ENCODE measurements around the gene METTL8. TPM values are rescaled to one million over a fixed set of nuclear protein-coding genes. Genes with fewer than 3 reads are reported as not detected.
"Not testable (repeated sequence)": the region's sequence is repeated elsewhere in the genome, so short reads cannot be mapped to it uniquely, and the experiment has no call there.

METTL8 gene
- polyA plus RNA-seq, 3 donors from 2014 or later: 11.0 to 21.2 (median 11.3) TPM

GRCh38 chr2:171383134-171383533 is 50.7 kb downstream of the METTL8 start:
- Mint-ChIP-seq H3K4me1 (peaks cover 2 to 15% of the 10 kb centered on the region in 2 donors), H3K36me3 (peaks cover 12 to 22% (median 20%) of the 10 kb centered on the region in 3 donors), H3K9me3 (peaks cover 2 to 29% (median 10%) of the 10 kb centered on the region in 6 donors), H3K27ac (no peak overlapping the region), H3K27me3 (ENCODE audit: low read depth in 3 of 3) (no peaks in the 10 kb centered on the region), H3K4me3 (no peak overlapping the region)
- no peak for DNase-seq

DNA sequence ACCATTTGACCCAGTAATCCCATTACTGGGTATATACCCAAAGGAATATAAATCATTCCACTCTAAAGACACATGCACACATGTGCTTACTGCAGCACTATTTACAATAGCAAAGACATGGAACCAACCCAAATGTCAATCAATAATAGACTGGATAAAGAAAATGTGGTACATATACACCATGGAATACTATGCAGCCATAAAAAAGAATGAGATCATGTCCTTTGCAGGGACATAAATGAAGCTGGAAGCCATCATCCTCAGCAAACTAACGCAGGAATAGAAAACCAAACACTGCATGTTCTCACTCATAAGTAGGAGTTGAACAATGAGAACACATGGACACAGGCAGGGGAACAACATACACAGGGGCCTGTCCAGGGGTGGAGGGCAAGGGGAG is 51.6 kb downstream of the METTL8 start:
- Mint-ChIP-seq H3K9me3 (peaks cover 2 to 39% (median 19%) of the 10 kb centered on the region in 6 donors), H3K36me3 (peaks cover 19 to 30% (median 29%) of the 10 kb centered on the region in 3 donors), H3K4me1 (peaks cover 7 to 24% of the 10 kb centered on the region in 2 donors)
- DNase-seq; H3K4me3 Mint-ChIP-seq; H3K27ac Mint-ChIP-seq; H3K27me3 Mint-ChIP-seq (ENCODE audit: low read depth in 3 of 3): not testable (repeated sequence)

GRCh38 chr2:171377852-171378251 is 55.9 kb downstream of the METTL8 start:
- peaks cover 8 to 24% of the 10 kb centered on the region in 2 donors for H3K4me1 Mint-ChIP-seq
- not testable (repeated sequence) for DNase-seq; H3K27me3 Mint-ChIP-seq (ENCODE audit: low read depth in 3 of 3); H3K4me3 Mint-ChIP-seq; H3K27ac Mint-ChIP-seq
- H3K9me3 Mint-ChIP-seq: peaks cover 2 to 57% (median 28%) of the 10 kb centered on the region in 6 donors
- H3K36me3 Mint-ChIP-seq: peaks cover 39 to 58% (median 42%) of the 10 kb centered on the region in 3 donors

- H3K27me3 Mint-ChIP-seq (ENCODE audit: low read depth in 3 of 3): no peaks in the 10 kb centered on the region
- H3K36me3 Mint-ChIP-seq: peaks cover 9 to 19% (median 19%) of the 10 kb centered on the region in 3 donors
- H3K9me3 Mint-ChIP-seq: peaks cover 5 to 19% (median 14%) of the 10 kb centered on the region in 6 donors
- no peak overlapping the region for H3K27ac Mint-ChIP-seq
- DNase-seq: no peak
- H3K4me3 Mint-ChIP-seq: no peak overlapping the region
- H3K4me1 Mint-ChIP-seq: no peaks in the 10 kb centered on the region
Observed at GRCh38 chr2:171367692-171368091, 66.1 kb downstream of the METTL8 start.

GRCh38 chr2:171365778-171366177 is 68.0 kb downstream of the METTL8 start:
- H3K36me3 Mint-ChIP-seq: peaks cover 9 to 19% (median 19%) of the 10 kb centered on the region in 3 donors
- H3K9me3 Mint-ChIP-seq: peaks cover 5 to 19% (median 14%) of the 10 kb centered on the region in 6 donors
- no peaks in the 10 kb centered on the region for H3K4me1 Mint-ChIP-seq
- no peak overlapping the region for H3K27ac Mint-ChIP-seq
- H3K27me3 Mint-ChIP-seq (ENCODE audit: low read depth in 3 of 3): no peaks in the 10 kb centered on the region
- DNase-seq: no peak
- no peak overlapping the region for H3K4me3 Mint-ChIP-seq

DNA sequence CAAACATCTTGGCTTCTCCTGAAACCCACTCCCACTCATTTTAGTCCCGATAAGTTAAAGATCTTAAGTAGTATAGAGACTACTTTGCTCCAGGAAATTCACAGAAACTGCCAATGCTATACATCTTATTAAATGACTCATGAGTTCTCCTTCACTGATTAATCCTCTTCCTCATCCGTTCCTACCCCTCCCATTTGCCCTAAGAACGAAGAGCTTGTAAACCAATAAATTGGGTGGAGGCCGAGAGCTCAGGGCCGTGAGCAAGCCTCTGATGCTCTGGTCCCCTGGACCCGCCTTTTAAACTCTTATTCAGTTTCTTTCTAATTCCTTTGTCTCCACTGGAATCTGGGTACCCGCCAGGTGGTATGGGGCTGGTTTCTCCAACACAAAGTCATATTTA is 68.6 kb downstream of the METTL8 start:
- Mint-ChIP-seq H3K4me1 (no peaks in the 10 kb centered on the region), H3K27ac (no peak overlapping the region), H3K27me3 (ENCODE audit: low read depth in 3 of 3) (no peaks in the 10 kb centered on the region), H3K36me3 (peaks cover 9 to 19% (median 19%) of the 10 kb centered on the region in 3 donors), H3K9me3 (peaks cover 5 to 19% (median 14%) of the 10 kb centered on the region in 6 donors), H3K4me3 (no peak overlapping the region)
- DNase-seq: no peak

DNA sequence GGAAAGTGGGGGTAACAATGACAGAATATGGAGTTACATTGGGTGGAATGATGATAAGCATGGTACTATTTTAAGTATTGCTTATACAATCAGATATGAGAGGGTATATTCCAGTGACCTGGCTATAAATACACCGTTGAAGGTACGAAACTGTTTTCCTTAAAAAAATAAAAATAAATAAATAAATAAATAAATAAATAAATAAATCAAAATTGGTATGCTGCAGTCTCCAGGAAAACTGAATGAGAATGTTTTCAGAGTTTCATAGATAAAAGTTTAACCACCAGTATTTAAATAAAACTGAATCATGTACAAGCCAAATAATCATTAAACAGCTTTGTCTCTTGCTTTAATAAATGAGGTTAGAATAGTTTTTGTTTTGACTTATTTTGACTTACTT is 71.4 kb downstream of the METTL8 start:
- H3K27me3 Mint-ChIP-seq (ENCODE audit: low read depth in 3 of 3): no peaks in the 10 kb centered on the region

DNA sequence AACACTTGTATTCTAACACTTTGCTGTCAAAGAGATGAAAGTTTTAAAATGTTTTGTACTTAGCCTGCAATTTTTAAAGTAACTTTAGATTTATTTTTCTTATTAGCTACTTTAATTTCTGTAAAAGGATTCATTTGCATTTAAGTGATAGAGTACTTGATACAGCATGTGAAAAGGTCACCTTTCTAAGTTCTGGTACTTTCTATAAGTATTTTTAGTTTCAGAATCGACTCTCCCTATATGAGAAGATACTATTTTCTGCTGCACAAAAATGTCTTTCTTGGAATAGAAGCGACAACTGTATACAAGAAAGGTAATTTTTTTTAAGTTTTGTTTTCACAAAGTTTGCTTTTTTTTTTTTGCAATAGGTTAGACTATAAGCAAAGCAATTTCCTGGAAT is 72.9 kb downstream of the METTL8 start:
- Mint-ChIP-seq H3K36me3 (peaks cover 14 to 28% (median 27%) of the 10 kb centered on the region in 3 donors), H3K4me3 (no peak overlapping the region), H3K9me3 (peaks cover 0 to 3% (median 2%) of the 10 kb centered on the region in 6 donors), H3K4me1 (no peaks in the 10 kb centered on the region), H3K27ac (no peak overlapping the region), H3K27me3 (ENCODE audit: low read depth in 3 of 3) (no peaks in the 10 kb centered on the region)
- DNase-seq: no peak

More for the DNA sequence above, 71.4 kb downstream of the METTL8 start:
- peaks cover 5 to 18% (median 14%) of the 10 kb centered on the region in 6 donors for H3K9me3 Mint-ChIP-seq
- H3K4me1 Mint-ChIP-seq: no peaks in the 10 kb centered on the region
- H3K36me3 Mint-ChIP-seq: peaks cover 15 to 32% (median 31%) of the 10 kb centered on the region in 3 donors
- no peak for DNase-seq
- no peak overlapping the region for H3K27ac Mint-ChIP-seq
- H3K4me3 Mint-ChIP-seq: no peak overlapping the region

DNA sequence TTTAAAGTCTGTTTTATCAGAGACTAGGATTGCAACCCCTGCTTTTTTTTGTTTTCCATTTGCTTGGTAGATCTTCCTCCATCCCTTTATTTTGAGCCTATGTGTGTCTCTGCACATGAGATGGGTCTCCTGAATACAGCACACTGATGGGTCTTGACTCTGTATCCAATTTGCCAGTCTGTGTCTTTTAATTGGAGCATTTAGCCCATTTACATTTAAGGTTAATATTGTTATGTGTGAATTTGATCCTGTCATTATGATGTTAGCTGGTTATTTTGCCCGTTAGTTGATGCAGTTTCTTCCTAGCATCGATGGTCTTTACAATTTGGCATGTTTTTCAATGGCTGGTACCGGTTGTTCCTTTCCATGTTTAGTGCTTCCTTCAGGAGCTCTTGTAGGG is 80.0 kb downstream of the METTL8 start:
- not testable (repeated sequence) for H3K4me3 Mint-ChIP-seq; DNase-seq; H3K27ac Mint-ChIP-seq; H3K4me1 Mint-ChIP-seq; H3K27me3 Mint-ChIP-seq (ENCODE audit: low read depth in 3 of 3); H3K9me3 Mint-ChIP-seq
- peaks cover 12 to 22% (median 15%) of the 10 kb centered on the region in 3 donors for H3K36me3 Mint-ChIP-seq

DNA sequence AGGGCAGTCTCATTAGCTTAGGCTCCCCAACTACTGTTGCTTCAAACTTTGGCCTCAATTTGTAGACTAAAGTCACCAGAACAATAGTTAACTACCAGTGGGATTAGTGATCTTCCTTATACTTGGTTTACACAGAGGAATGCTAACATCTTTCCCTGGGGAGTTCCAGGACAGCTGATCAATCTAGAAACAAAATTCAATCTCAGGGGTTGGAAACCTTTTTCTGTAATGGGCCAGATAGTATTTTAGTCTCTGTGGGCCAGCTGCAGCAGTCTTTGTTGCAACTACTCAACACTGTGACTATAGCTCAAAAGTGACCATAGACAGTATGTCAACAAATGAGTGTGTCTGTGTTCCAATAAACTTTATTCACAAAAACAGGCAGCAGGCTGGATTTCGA is 85.7 kb downstream of the METTL8 start:
- no peak for DNase-seq
- H3K27ac Mint-ChIP-seq: no peak overlapping the region

GRCh38 chr2:171347591-171348032 is 86.2 kb downstream of the METTL8 start:
- no peak overlapping the region for H3K4me3 Mint-ChIP-seq
- peaks cover 0 to 4% (median 0%) of the 10 kb centered on the region in 6 donors for H3K9me3 Mint-ChIP-seq
- H3K27ac Mint-ChIP-seq: peak overlapping the region in 1 of 6 donors; percentile 18
- no peak for DNase-seq
- no peaks in the 10 kb centered on the region for H3K27me3 Mint-ChIP-seq (ENCODE audit: low read depth in 3 of 3)
- H3K36me3 Mint-ChIP-seq: no peaks in the 10 kb centered on the region
- peaks cover 6 to 7% of the 10 kb centered on the region in 2 donors for H3K4me1 Mint-ChIP-seq

More for the DNA sequence above, 85.7 kb downstream of the METTL8 start:
- H3K4me3 Mint-ChIP-seq: no peak overlapping the region
- H3K36me3 Mint-ChIP-seq: no peaks in the 10 kb centered on the region
- H3K4me1 Mint-ChIP-seq: peaks cover 6 to 7% of the 10 kb centered on the region in 2 donors
- H3K27me3 Mint-ChIP-seq (ENCODE audit: low read depth in 3 of 3): no peaks in the 10 kb centered on the region
- H3K9me3 Mint-ChIP-seq: peaks cover 0 to 5% (median under 1%) of the 10 kb centered on the region in 6 donors

DNA sequence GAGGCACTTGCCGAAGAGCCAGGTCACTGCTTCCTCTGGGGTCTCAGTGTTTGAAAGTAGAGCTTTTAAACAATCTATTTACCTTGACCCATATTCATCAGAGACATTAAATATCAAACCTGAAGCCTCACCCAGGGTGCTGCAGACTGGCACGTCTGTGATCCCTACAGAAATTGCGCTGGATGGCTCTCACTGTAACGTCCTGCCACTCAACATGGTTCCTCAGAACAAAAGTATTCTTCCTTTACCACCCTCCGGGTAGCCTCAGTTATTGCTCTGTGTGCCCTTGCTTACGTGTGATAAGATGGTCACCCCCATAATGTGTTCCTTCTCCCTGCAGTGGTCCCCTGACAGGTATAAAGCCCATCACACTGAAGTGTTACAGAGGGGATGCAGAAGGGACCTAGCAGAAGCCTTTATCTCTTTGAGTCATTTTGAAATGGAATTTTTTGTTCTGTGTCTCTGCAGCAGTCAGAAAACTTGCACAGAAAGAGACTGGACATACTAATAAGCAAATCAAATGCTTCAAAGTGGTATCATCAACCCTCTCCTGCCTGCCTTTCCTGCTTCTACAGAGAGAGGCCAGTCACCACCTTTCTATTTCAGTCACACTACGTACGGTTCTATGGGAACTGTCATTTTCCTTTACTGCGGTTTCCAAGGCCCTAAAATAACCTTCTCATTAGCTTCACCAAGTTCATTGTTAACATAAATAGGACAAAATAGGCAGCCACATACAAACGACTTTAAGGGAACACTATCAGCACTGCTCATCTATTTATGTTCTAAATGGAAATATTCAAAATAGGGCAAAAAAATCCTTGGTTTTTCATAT is 86.8 kb downstream of the METTL8 start:
- Mint-ChIP-seq H3K27ac (peak overlapping the region in 1 of 6 donors; percentile 23), H3K9me3 (peaks cover 0 to 4% (median 0%) of the 10 kb centered on the region in 6 donors), H3K4me1 (peaks cover 6 to 7% of the 10 kb centered on the region in 2 donors), H3K4me3 (no peak overlapping the region), H3K27me3 (ENCODE audit: low read depth in 3 of 3) (no peaks in the 10 kb centered on the region), H3K36me3 (no peaks in the 10 kb centered on the region)
- DNase-seq: no peak

DNA sequence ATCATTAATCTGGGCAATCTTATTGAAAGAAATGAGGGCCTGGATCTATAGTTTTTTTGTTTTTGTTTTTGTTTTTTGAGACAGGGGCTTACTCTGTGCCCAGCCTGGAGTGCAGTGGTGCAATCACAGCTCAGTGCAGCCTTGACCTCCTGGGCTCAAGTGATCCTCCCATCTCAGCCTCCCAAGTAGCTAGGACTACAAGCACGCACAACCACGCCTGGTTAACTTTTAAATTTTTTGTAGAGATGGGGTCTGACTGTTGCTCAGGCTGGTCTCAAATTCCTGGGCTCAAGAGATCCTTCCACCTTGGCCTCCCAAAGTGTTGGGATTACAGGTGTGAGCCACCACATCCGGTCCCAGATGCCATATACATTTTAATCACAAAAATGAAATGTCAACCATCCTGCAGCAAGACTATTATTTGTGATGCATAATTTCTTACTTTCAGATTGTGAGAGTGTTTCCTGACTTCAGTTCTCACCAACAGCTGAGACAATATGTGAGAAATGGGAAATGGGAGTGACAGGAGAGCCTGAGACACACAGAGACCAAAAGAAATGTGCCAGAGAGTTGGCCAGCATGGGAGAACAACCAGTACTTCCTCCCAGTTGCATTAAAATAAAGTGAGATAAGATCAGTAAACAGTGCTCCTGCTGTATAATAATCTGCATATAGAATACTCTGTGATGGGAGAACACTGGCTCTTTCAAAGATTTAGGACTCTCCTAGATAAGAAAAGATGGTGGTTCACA is 87.6 kb downstream of the METTL8 start:
- peaks cover 6 to 7% of the 10 kb centered on the region in 2 donors for H3K4me1 Mint-ChIP-seq
- H3K9me3 Mint-ChIP-seq: peaks cover 0 to under 1% (median 0%) of the 10 kb centered on the region in 6 donors
- H3K27me3 Mint-ChIP-seq (ENCODE audit: low read depth in 3 of 3): no peaks in the 10 kb centered on the region
- no peaks in the 10 kb centered on the region for H3K36me3 Mint-ChIP-seq
- no peak for DNase-seq
- H3K27ac Mint-ChIP-seq: no peak overlapping the region
- no peak overlapping the region for H3K4me3 Mint-ChIP-seq

DNA sequence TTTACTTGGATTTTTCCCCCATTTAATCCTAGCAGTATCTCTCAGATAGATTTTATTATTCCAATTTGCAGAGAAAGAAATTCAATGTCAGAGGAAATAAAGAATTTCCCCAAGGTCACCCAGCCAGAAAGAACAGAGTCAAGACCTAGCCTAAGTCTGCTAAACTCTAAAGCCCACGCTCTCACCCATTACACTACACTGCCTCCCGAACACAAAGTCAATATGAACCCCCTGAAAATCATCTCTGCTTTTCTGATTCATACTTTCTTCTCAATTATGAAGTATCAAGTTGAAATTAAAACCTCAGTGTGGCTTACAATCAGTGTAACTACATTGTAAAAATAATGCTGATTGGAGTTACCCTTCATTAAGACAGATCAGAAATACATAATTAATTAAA is 89.6 kb downstream of the METTL8 start:
- no peak overlapping the region for H3K4me3 Mint-ChIP-seq
- no peaks in the 10 kb centered on the region for H3K27me3 Mint-ChIP-seq (ENCODE audit: low read depth in 3 of 3)
- no peak for DNase-seq
- peaks cover 6 to 7% of the 10 kb centered on the region in 2 donors for H3K4me1 Mint-ChIP-seq
- H3K27ac Mint-ChIP-seq: peak overlapping the region in 1 of 6 donors; percentile 58
- peaks cover 0 to 3% (median 3%) of the 10 kb centered on the region in 3 donors for H3K36me3 Mint-ChIP-seq
- H3K9me3 Mint-ChIP-seq: no peaks in the 10 kb centered on the region
